Activated naive CD4-positive, alpha-beta T cell treated with anti-CD3 and anti-CD28 coated beads, Interleukin-2, amount 50 U/mL, for 72 hours (primary cell): ENCODE measurements around the gene CLDN8. TPM values are rescaled to one million over a fixed set of nuclear protein-coding genes. Genes with fewer than 3 reads are reported as not detected.

Experiments
- ATAC-seq, 2 donors: fragments of 150-1000 bp; cut with Tn5 transposase; 2 replicates each; pipeline ENCODE4 v1.10.0; 2021; ENCODE audit warnings: mild to moderate bottlenecking in 2 of 2, moderate library complexity in 2 of 2
- DNase-seq, 2 donors: peaks; one replicate each; pipeline ENCODE4 v3.0.0; 2021 to 2022; ENCODE audit warnings: low spot score in 2 of 2
- H3K27ac Mint-ChIP-seq, 2 donors: one replicate each; pipeline ENCODE4 v1.8.0; 2022; ENCODE audit warnings: mild to moderate bottlenecking in 2 of 2, mixed read lengths in 2 of 2
- H3K36me3 Mint-ChIP-seq, 2 donors: one replicate each; pipeline ENCODE4 v1.8.0; 2022; ENCODE audit warnings: mixed read lengths in 2 of 2
- H3K9me3 Mint-ChIP-seq, 2 donors: one replicate each; pipeline ENCODE4 v1.8.0; 2022; ENCODE audit warnings: mixed read lengths in 2 of 2
- total RNA-seq, 2 donors: library from RNA; stranded (reverse); gene quantifications; one replicate each; pipeline ENCODE4 v1.2.3, GENCODE V29; 2022

CLDN8 gene
- not detected for total RNA-seq

DNA sequence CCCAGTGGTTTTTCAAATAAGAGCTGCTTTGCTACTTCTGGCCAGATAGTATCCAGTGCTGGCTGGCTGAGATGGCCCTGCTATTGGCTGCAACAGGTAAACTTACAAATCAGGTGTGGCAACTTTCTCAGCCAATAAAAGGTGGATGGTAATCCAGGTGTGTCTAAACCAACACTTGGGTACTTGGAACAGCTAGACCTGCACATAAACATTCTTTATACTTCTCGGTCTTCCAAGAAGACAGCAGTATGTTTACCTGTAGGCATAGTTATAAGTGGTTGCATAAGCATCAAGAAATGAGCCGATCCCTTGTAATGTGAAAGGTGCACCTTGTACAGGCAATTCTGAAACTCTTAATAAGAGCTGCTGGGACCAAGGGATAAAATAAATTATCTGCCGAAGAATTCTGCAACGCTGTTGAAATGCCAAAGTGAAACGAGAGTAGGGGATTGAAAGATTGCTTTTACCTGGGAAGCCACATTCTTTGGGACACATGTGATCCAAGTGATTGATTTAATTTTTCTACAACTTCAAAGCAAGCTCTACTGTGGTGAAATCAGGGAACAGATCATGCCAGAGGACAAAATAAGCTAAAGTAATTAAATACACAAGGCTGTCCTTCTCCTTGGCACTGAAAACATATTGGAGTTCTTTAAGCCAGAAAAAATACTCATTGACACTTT is at the start of gene CLDN8:
Gene CLDN8, minus strand, starts transcription at position 57 of the 683 bp plus-strand sequence. CDS start 172 bp downstream, outside the sequence.
- H3K36me3 Mint-ChIP-seq, result no peaks in the 10 kb centered on the region
- no peak for ATAC-seq
- no peak for DNase-seq
- H3K27ac Mint-ChIP-seq, result no peak within 1 kb of the TSS
- no peaks in the 10 kb centered on the region for H3K9me3 Mint-ChIP-seq

DNA sequence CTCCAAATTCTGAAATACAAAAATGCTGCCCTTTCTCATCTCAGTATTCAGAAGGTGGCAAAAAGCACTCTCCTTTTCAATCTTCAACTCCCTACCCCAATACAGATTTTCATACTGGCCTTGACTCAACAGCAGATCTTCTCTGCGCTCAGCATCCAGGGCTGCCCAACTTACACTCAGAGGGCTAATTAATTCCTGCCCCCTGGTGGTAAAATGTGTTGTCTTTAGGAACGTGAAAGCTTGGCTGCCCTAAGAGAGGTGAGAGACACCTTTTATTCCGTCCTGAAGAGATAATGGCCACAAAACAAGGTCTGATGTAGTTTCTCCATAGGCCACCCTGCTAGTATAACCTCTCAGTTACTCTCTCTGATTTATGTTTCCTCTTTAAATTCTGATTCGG is 41.9 kb upstream of the CLDN8 start:
- Mint-ChIP-seq H3K9me3 (no peaks in the 10 kb centered on the region), H3K27ac (no peak overlapping the region), H3K36me3 (no peaks in the 10 kb centered on the region)
- DNase-seq (no peak), ATAC-seq (no peak)

DNA sequence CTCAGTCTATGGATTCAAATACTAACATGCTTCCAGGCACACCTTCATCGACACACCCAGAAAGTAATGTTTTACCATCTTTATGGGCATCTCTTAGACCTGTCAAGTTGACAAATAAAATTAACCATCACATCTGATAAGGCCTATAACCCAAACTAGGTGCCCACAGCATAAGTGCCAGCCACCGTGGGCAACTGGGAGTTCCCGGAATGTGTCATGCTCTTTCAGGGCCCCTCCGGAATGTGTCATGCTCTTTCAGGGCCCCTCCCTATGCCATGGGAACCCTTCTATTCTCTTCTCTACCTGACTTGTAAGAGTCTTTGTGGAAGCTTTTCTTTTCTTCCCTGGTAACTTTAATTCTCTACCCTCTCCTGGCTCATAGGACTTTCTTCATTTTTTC is 40.2 kb upstream of the CLDN8 start:
- DNase-seq (no peak), ATAC-seq (no peak)
- Mint-ChIP-seq H3K36me3 (no peaks in the 10 kb centered on the region), H3K27ac (no peak overlapping the region), H3K9me3 (no peaks in the 10 kb centered on the region)

DNA sequence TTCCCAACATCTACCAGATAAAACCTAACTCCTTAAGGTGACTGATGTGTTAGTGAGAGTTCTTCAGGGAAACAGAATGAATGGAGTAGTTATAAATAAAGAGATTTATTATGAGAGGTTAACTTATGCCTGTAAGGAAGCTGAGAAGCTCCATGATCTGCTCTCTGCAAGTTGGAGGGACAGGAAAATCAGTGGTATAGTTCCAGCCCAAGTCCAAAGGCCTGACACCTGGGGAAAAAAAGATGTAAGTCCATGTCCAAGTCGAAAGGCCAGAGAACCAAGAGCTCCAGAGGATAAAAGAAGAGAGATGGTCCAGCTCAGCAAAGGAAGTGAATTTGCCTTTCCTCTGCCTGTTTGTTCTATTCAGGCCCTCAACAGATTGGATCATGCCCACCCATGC is 39.8 kb upstream of the CLDN8 start:
- H3K36me3 Mint-ChIP-seq, result no peaks in the 10 kb centered on the region
- H3K9me3 Mint-ChIP-seq, result no peaks in the 10 kb centered on the region
- DNase-seq (no peak), ATAC-seq (no peak)
- H3K27ac Mint-ChIP-seq, result no peak overlapping the region

DNA sequence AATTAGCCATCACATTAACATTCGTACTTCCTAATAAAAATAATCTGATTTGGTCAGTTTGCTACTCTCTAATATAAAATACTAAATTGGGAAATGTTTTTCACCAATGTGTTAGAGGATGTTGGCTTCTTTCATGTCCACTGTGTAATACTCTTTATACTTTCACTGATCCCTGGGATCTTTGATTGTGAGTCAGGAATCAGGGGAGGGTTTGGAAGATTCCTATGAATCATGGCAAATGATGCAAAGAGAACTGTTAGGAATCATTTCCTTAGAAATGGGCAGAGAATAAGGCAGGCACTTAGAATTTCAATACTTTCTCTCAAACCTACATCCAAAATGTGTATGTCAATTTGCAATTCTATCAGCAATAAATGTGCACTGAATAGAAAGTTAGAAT is 35.9 kb upstream of the CLDN8 start:
- no peak for ATAC-seq
- H3K36me3 Mint-ChIP-seq, result no peaks in the 10 kb centered on the region
- no peak for DNase-seq
- H3K9me3 Mint-ChIP-seq, result no peaks in the 10 kb centered on the region
- no peak overlapping the region for H3K27ac Mint-ChIP-seq

DNA sequence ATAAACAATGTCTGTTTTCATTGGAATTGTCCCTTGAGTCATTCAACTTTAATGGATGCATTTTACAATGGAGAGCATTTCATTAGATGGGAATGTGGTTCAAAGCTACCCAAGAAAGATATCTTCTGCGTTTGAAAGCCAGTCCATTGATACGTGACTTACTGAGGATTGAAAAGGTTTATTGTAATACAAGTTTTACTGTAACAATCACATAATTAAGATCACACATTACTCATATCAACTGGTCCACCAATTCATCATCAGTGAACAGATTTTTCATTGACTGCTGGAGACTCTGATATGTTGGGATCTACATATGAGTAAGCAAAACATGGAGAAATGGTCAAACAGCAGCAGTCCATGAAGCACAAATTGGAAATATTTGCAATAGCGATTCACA is 34.0 kb upstream of the CLDN8 start:
- Mint-ChIP-seq H3K27ac (no peak overlapping the region), H3K36me3 (no peaks in the 10 kb centered on the region), H3K9me3 (no peaks in the 10 kb centered on the region)
- DNase-seq (no peak), ATAC-seq (no peak)

DNA sequence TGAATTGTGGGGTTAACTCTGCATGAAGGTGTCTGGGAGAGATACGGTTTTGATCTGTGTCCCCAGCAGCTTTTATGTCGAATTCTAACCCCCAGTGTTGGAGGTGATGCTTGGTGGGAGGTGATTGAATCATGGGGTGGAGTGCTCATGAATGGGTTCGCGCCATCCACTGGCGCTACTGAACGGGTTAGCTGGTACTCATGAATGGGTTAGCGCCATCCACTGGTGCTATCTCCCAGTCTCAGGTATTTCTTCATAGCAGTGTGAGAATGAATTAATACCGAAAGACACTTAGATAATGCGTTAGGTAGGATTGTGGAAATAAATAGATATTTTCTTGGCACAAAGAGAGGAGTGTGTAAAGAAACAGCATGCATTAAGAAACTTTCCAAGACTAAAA is 32.9 kb upstream of the CLDN8 start:
- Mint-ChIP-seq H3K27ac (no peak overlapping the region), H3K9me3 (no peaks in the 10 kb centered on the region), H3K36me3 (no peaks in the 10 kb centered on the region)
- ATAC-seq (no peak), DNase-seq (no peak)

DNA sequence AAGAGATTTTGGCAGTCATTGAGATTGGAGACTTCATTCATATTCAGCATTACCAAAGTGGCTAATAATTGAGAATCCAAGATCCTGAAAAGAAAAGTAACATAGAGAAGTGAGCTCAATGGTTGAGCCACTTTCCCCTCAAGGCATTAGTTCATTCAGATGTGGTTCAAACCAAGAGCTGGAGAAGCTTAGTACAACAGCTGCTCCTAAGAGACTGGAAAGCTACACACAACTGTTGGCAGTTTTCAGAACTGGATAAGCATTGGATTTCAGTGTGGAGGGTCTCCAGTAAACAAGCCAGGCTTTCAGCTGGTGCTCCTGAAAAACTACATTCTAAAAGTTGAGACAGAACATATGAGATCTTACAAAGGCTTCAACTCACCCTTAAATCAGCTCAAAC is 29.2 kb upstream of the CLDN8 start:
- ATAC-seq (no peak), DNase-seq (no peak)
- no peaks in the 10 kb centered on the region for H3K36me3 Mint-ChIP-seq
- H3K27ac Mint-ChIP-seq, result no peak overlapping the region
- no peaks in the 10 kb centered on the region for H3K9me3 Mint-ChIP-seq

DNA sequence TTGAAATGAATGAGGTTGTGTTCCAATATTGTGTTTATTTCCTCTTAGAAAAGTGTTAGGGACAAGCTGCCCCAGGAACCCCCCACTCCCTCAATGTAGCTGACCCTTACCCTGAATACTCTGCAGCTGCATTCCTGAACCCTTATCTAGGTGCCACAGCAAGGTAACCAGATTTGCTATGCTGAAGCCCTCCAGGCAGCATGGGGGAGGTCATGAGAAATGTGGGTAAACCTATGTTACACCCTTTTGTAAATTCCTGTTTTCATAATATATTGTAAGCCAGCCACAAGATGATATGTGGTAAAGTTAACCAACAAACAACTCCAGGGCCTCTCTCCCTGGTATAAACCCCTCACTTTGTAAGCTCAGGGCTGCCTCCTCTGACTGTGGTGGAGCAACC is 27.8 kb upstream of the CLDN8 start:
- Mint-ChIP-seq H3K36me3 (no peaks in the 10 kb centered on the region), H3K9me3 (no peaks in the 10 kb centered on the region), H3K27ac (no peak overlapping the region)
- DNase-seq, result no peak
- ATAC-seq, result no peak

DNA sequence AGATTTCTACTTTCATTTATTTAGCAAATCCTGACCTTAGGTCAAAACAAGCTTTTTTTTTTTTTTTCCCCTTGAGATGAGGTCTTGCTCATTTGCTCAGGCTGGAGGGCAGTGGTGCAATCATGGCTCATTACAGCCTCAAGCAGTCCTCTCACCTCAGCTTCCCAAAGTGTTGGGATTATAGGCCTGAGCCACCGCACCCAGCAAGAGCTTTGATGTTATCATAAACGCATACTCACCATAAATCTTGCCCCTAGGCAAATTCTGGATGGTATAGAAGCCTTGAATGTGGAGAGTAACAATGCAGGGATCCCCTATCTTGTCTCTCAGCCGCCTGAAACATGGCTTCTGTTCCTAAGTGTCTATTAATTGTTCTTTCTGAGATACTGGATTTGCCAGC is 24.8 kb upstream of the CLDN8 start:
- H3K27ac Mint-ChIP-seq, result no peak overlapping the region
- H3K9me3 Mint-ChIP-seq, result no peaks in the 10 kb centered on the region
- DNase-seq (no peak), ATAC-seq (no peak)
- H3K36me3 Mint-ChIP-seq, result no peaks in the 10 kb centered on the region

DNA sequence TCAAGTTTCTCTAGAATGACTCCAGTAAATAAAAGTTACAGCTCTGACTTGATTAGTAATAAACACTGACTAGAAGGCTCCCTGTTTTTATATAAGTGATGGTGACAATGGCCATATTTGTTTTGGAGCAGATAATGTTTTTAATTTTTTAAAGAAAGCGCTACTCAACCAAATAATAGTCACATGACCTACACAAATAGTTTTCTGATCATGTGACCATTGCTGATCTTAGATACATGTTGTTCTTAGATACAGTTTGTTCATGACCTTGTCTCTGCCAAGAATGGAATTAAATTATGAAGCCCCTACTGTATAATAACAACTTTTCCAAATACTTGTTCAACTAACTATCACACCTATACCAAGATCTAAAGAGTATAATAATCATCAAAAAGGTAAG is 22.3 kb upstream of the CLDN8 start:
- H3K9me3 Mint-ChIP-seq, result no peaks in the 10 kb centered on the region
- no peak for DNase-seq
- no peaks in the 10 kb centered on the region for H3K36me3 Mint-ChIP-seq
- ATAC-seq, result no peak
- no peak overlapping the region for H3K27ac Mint-ChIP-seq

DNA sequence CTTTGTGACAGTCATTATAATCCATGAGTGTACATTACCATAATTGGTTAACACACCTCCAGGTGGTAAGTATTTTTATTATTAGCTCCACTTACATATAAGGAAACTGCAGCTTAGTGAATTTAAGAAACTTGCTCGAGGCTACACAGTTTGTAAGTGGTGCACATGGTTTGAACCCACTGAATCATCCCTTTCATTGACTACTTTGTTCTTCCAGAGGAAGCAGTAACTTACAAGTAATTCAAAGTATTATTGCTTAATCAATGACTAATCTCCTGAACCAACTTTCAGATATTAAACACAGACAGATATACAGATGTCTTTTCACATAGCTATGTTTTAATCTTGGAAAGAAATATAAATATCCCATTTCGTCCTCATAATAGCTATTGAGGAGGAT is 18.7 kb upstream of the CLDN8 start:
- Mint-ChIP-seq H3K36me3 (no peaks in the 10 kb centered on the region), H3K9me3 (no peaks in the 10 kb centered on the region), H3K27ac (no peak overlapping the region)
- ATAC-seq (no peak), DNase-seq (no peak)

DNA sequence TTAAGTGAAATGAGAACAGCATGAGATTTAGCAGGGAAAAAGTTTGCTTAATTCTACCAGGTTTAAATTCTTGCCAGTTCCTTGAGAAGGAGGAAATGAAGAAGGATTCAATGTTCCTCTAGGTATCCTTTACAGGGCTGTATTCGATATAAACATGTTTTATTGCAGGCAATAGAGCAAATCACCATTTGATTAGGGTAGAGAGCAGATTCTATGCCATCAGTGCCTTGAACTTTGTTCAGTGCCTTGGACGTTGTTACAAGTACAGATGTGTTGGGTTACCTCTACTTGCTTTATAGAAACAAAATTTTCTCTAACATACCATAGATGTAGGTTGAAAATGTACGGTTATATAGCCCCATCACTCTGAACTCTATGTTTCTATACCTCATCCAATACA is 18.2 kb upstream of the CLDN8 start:
- Mint-ChIP-seq H3K36me3 (no peaks in the 10 kb centered on the region), H3K9me3 (no peaks in the 10 kb centered on the region), H3K27ac (no peak overlapping the region)
- DNase-seq, result no peak
- no peak for ATAC-seq

DNA sequence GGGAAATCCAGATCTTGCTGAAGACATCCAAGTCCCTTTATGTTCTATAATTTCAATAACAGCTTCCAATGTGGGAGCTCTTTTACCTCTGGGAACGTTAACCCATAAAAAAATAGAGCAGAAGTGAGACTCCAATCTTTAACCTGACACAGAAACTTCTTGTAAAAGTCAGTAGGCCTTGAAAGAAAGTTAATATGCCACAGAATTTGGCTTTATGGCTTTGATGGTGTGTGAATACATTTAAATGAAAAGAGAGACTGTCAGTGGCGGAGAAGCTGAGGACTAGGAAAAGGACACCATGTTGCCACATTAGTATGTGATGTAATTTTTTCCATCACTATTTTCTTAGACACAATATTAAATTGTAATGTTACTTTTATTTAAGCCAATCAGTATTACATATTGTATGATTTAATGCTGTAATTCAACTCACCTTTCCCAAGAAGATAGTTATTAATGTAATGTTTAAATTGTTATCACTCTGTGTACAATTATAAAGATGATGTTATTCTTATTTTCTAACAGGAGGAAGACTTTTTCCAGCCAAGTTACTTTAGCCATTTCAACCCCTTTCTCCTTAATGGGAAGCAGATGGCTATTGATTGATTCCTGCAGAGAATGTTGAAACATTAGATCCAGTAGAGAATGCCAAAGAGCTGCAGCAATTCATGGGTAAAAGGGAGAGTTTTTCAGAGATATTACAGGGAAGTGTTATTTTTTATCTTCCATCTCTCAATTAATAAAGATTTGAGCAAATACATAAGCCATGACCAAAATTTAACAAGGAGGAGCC is 17.5 kb upstream of the CLDN8 start:
- no peak for DNase-seq
- ATAC-seq, result no peak
- Mint-ChIP-seq H3K36me3 (no peaks in the 10 kb centered on the region), H3K27ac (no peak overlapping the region), H3K9me3 (no peaks in the 10 kb centered on the region)

DNA sequence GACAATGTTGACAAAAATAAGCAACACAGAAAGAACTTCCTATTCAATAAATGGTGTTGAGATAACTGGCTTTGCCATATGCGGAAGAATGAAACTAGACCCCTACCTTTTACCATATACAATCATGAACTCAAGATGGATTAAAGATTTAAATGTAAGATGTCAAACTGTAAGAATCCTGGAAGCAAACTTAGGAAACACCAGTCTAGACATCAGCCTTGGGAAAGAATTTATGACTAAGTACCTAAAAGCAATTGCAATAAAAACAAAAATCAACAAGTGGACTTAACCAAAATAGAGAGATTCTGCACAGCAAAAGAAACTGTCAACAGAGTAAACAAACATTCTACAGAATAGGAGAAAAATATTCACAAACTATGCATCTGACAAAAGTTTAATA is 16.1 kb upstream of the CLDN8 start:
- no peak for DNase-seq
- Mint-ChIP-seq H3K27ac (no peak overlapping the region), H3K9me3 (no peaks in the 10 kb centered on the region), H3K36me3 (no peaks in the 10 kb centered on the region)
- no peak for ATAC-seq

DNA sequence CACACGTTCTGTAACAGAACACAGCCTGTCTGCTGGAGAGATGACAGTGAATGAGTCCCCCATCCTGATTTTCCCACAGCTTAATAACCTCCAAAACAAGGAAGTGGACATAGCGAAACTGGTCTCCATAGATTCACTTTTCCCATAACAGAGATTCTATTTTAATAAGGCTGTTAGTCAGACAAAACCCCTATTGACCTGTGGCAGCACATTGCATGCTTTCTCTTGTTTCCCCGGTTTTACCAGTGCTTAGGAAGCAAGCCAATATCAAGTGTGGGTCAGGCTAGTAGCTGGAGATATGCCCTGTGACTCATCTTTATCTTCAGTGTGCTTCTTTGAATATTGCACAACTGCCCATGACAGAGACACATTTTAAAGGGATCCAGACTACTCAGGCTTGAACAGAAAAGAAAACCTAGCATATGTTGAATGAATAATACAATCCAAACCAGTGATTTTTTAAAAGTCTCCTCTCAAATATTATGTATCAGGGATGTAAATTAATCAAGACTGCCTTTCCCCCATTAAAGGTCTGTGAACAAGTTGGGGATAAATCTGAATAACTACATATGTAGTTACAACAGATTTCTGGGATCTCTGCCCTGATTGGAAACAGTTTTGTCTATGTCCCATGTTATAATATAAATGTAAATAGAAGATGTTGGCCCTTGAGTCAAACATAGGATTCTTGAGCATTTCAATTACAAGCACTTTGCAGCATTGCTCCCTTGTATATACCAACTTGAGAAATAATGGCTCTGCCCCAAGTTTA is 11.9 kb upstream of the CLDN8 start:
- Mint-ChIP-seq H3K27ac (no peak overlapping the region), H3K9me3 (no peaks in the 10 kb centered on the region), H3K36me3 (no peaks in the 10 kb centered on the region)
- DNase-seq (no peak), ATAC-seq (no peak)

DNA sequence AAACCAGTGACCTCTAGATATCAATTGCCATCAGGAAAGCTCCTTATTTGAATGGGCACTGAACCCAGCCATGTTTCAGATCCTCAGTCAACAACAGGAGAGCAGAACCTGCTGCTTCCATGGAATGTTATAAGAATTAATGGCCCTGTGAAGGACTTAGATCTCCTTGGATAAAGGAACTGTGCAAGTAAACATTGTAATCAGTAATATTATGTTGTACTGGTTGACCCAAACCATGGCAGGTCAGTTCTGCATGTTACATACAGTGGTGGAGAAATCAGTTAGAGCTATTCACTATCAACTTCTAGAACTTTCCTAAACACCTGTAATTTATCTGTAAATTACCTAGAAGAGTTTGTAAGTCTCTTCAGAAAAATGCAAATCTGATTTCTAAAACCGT is 11.2 kb upstream of the CLDN8 start:
- no peaks in the 10 kb centered on the region for H3K36me3 Mint-ChIP-seq
- H3K9me3 Mint-ChIP-seq, result no peaks in the 10 kb centered on the region
- ATAC-seq (no peak), DNase-seq (no peak)
- H3K27ac Mint-ChIP-seq, result no peak overlapping the region
